OCI-LY7 (cell line): ENCODE measurements around the gene PUM2.

Source experiments
- EZH2phosphoT487 ChIP-seq: fragments of 200-600 bp; sonication (generic); IDR thresholded peaks from 2 replicates; pipeline ENCODE4 v1.6.1; 2018; ENCODE audit warnings: low read depth, borderline replicate concordance, mild to moderate bottlenecking, mixed run types, antibody characterized with exemption, low read length, moderate library complexity, mixed read lengths
- TF ChIP-seq, protein P1 (sequence below): fragments of 200-600 bp; sonication (generic); conservative IDR thresholded peaks from 2 replicates; pipeline ENCODE4 v1.5.1; 2014; ENCODE audit warnings: mild to moderate bottlenecking, antibody characterized with exemption, low read length, moderate library complexity, mixed read lengths

DNA sequence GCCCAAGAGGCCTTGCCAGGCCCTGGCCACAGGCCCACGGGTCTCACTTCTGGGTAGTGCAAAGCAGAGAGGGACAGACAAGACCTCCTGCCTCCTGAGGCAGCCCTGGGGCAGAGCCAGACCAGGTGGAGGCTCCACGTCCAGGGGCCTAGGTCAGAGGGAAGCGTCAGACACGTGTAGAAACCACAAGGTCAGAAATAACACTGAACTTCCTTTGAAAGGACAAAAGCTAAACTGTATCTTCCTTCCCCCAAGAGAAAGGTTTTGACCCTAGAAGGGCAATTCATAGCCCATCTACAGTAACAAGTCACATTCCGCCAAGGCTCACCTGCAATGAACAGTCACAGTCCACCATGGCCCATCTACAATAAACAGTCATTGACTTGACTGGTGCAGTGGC, 143.6 kb downstream of the PUM2 start:
- TF ChIP-seq, protein P1, sequence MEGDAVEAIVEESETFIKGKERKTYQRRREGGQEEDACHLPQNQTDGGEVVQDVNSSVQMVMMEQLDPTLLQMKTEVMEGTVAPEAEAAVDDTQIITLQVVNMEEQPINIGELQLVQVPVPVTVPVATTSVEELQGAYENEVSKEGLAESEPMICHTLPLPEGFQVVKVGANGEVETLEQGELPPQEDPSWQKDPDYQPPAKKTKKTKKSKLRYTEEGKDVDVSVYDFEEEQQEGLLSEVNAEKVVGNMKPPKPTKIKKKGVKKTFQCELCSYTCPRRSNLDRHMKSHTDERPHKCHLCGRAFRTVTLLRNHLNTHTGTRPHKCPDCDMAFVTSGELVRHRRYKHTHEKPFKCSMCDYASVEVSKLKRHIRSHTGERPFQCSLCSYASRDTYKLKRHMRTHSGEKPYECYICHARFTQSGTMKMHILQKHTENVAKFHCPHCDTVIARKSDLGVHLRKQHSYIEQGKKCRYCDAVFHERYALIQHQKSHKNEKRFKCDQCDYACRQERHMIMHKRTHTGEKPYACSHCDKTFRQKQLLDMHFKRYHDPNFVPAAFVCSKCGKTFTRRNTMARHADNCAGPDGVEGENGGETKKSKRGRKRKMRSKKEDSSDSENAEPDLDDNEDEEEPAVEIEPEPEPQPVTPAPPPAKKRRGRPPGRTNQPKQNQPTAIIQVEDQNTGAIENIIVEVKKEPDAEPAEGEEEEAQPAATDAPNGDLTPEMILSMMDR: no peak
- TF ChIP-seq EZH2phosphoT487: no peak
